IMR-90 (cell line): ENCODE data around the gene SPOCK3. TPM values are rescaled to one million over a fixed set of nuclear protein-coding genes. Genes with fewer than 3 reads are reported as not detected.

ENCODE experiments used
- ATAC-seq: fragments of 200-7000 bp; cut with Tn5 transposase; 2 replicates; pipeline ENCODE4 v1.9.1; 2020; ENCODE audit warnings: low read depth, mild to moderate bottlenecking, moderate library complexity
- BruUV-seq: library from RNA; stranded (reverse); fragments of 400-500 nt; replicated peaks from 2 replicates; lab custom pipeline; 2021; lab: Mats Ljungman, UMichigan
- CTCF ChIA-PET: fragments of 300-600 bp; formaldehyde crosslinking; extraction: SDS; loops from one replicate; lab custom pipeline; 2021; ENCODE audit warnings: antibody characterized with exemption; lab: Yijun Ruan, JAX
- POLR2A ChIA-PET: fragments of 300-600 bp; sonication (Branson Sonifier 250); formaldehyde crosslinking; loops from one replicate; lab custom pipeline; 2022; ENCODE audit warnings: antibody characterized with exemption; ENCODE audit not compliant: unreplicated experiment; lab: Charles Lee
- DNase-seq: peaks from one replicate; pipeline ENCODE4 v3.0.0; 2013
- H2AFZ ChIP-seq: replicated peaks from 2 replicates; pipeline ENCODE3; 2013; ENCODE audit warnings: low read length, mild to moderate bottlenecking; ENCODE audit not compliant: poor library complexity
- H2AK5ac ChIP-seq: 2 replicates; pipeline ENCODE4 v1.6.1; 2013; ENCODE audit warnings: low read depth, low read length, inconsistent platforms
- H2AK9ac ChIP-seq: replicated peaks from 2 replicates; pipeline ENCODE3; 2013; ENCODE audit warnings: mild to moderate bottlenecking, low read depth, low read length, moderate library complexity; ENCODE audit not compliant: poor library complexity
- H2BK120ac ChIP-seq: 2 replicates; pipeline ENCODE4 v1.6.1; 2013; ENCODE audit warnings: low read depth, low read length, inconsistent platforms
- H2BK15ac ChIP-seq: 3 replicates; pipeline ENCODE4 v1.6.1; 2013; ENCODE audit warnings: low read depth, low read length, inconsistent platforms
- H2BK20ac ChIP-seq: 2 replicates; pipeline ENCODE4 v1.6.1; 2013; ENCODE audit warnings: low read depth, mild to moderate bottlenecking, inconsistent platforms, low read length, moderate library complexity
- H2BK5ac ChIP-seq: 2 replicates; pipeline ENCODE4 v1.6.1; 2013; ENCODE audit warnings: mild to moderate bottlenecking, low read depth, low read length, inconsistent platforms; ENCODE audit not compliant: poor library complexity, severe bottlenecking
- H3K14ac ChIP-seq: replicated peaks from 2 replicates; pipeline ENCODE4 v1.6.1; 2013; ENCODE audit warnings: low read depth, low read length, inconsistent platforms
- H3K18ac ChIP-seq: 2 replicates; pipeline ENCODE4 v1.6.1; 2013; ENCODE audit warnings: low read depth, low read length, control low read depth
- H3K23ac ChIP-seq: 2 replicates; pipeline ENCODE4 v1.6.1; 2013; ENCODE audit warnings: low read depth, low read length, inconsistent platforms
- H3K27ac ChIP-seq: 2 replicates; pipeline ENCODE4 v1.5.1; 2013; ENCODE audit warnings: mild to moderate bottlenecking, control low read depth, low read length; ENCODE audit not compliant: insufficient read depth
- H3K27me3 ChIP-seq: 2 replicates; pipeline ENCODE4 v1.6.1; 2013; ENCODE audit warnings: low read length; ENCODE audit not compliant: control insufficient read depth, insufficient read depth
- H3K36me3 ChIP-seq: 2 replicates; pipeline ENCODE4 v1.6.1; 2013; ENCODE audit warnings: low read length, mixed read lengths; ENCODE audit not compliant: control insufficient read depth, insufficient read depth
- H3K4ac ChIP-seq: 2 replicates; pipeline ENCODE4 v1.6.1; 2013; ENCODE audit warnings: low read depth, low read length, inconsistent platforms
- H3K4me1 ChIP-seq: 2 replicates; pipeline ENCODE4 v1.6.1; 2013; ENCODE audit warnings: low read length, mixed read lengths; ENCODE audit not compliant: control insufficient read depth, insufficient read depth
- H3K4me2 ChIP-seq: 2 replicates; pipeline ENCODE4 v1.6.1; 2013; ENCODE audit warnings: low read depth, mild to moderate bottlenecking, control low read depth, low read length, moderate library complexity
- H3K4me3 ChIP-seq: 2 replicates; pipeline ENCODE4 v1.5.1; 2013; ENCODE audit warnings: low read depth, mild to moderate bottlenecking, control low read depth, low read length, moderate library complexity; ENCODE audit not compliant: insufficient read depth
- H3K56ac ChIP-seq: 2 replicates; pipeline ENCODE4 v1.6.1; 2013; ENCODE audit warnings: low read length, inconsistent platforms; ENCODE audit not compliant: insufficient read depth; ENCODE audit errors: extremely low read depth
- H3K79me1 ChIP-seq, 2 experiments: 2 replicates each; pipeline ENCODE4 v1.6.1; 2013; ENCODE audit warnings: low read length in 2 of 2, inconsistent platforms in 1 of 2, low read depth in 1 of 2
- H3K9ac ChIP-seq: 2 replicates; pipeline ENCODE4 v1.6.1; 2013; ENCODE audit warnings: low read depth, low read length, control low read depth
- H3K9me1 ChIP-seq: 2 replicates; pipeline ENCODE4 v1.6.1; 2013; ENCODE audit warnings: low read length, inconsistent platforms; ENCODE audit not compliant: insufficient read depth
- H3K9me3 ChIP-seq: 2 replicates; pipeline ENCODE4 v1.6.1; 2013; ENCODE audit warnings: low read length; ENCODE audit not compliant: control insufficient read depth, insufficient read depth
- H4K20me1 ChIP-seq: 2 replicates; pipeline ENCODE4 v1.6.1; 2013; ENCODE audit warnings: low read length, inconsistent platforms; ENCODE audit not compliant: insufficient read depth
- H4K5ac ChIP-seq: 2 replicates; pipeline ENCODE4 v1.6.1; 2013; ENCODE audit warnings: mild to moderate bottlenecking, low read depth, low read length, control low read depth
- H4K8ac ChIP-seq, 2 experiments: 2 replicates each; pipeline ENCODE4 v1.6.1; 2013; ENCODE audit warnings: low read depth in 2 of 2, low read length in 2 of 2, control low read depth in 1 of 2, inconsistent platforms in 1 of 2
- H4K91ac ChIP-seq: 2 replicates; pipeline ENCODE4 v1.6.1; 2013; ENCODE audit warnings: low read depth, low read length, inconsistent platforms; ENCODE audit not compliant: insufficient read depth
- CEBPB ChIP-seq: IDR thresholded peaks from 2 replicates; pipeline ENCODE4 v1.6.1; 2012; ENCODE audit warnings: low read depth, low read length, improper control_type of control experiment
- FOS ChIP-seq: fragments of 150-350 bp; IDR thresholded peaks from 2 replicates; pipeline ENCODE4 v1.6.1; 2016; ENCODE audit warnings: low read depth, low read length
- MXI1 ChIP-seq: IDR thresholded peaks from 2 replicates; pipeline ENCODE4 v1.6.1; 2012; ENCODE audit warnings: low read depth, mild to moderate bottlenecking, low read length, moderate library complexity, borderline replicate concordance
- NFE2L2 ChIP-seq: fragments of 150-350 bp; IDR thresholded peaks from 2 replicates; pipeline ENCODE4 v1.6.1; 2016; ENCODE audit warnings: low read depth, mild to moderate bottlenecking, low read length
- RCOR1 ChIP-seq: IDR thresholded peaks from 2 replicates; pipeline ENCODE4 v1.6.1; 2012; ENCODE audit warnings: mild to moderate bottlenecking, low read length, improper control_type of control experiment; ENCODE audit not compliant: insufficient replicate concordance
- RFX5 ChIP-seq: IDR thresholded peaks from 2 replicates; pipeline ENCODE4 v1.8.0; 2012; ENCODE audit warnings: low read depth, mild to moderate bottlenecking, low read length, moderate library complexity
- SMC3 ChIP-seq: fragments of 150-350 bp; IDR thresholded peaks from 2 replicates; pipeline ENCODE4 v1.6.1; 2016; ENCODE audit warnings: low read depth, mild to moderate bottlenecking, antibody characterized with exemption, low read length, moderate library complexity
- WGBS, 2 experiments: methylation state at CpG; one replicate each; pipeline versions ENCODE4 v1.1.5 to v1.1.7; 2013; ENCODE audit warnings: missing lambda C conversion rate in 2 of 2; ENCODE audit not compliant: insufficient read length in 1 of 2; ENCODE audit errors: extremely low coverage in 2 of 2; 5-methylcytosine and 5-hydroxymethylcytosine counted together
- dilution Hi-C: fragments of 300-500 bp; cut with HindIII; formaldehyde crosslinking; loops from one replicate; pipeline ENCODE4 v1.14.3; 2018; ENCODE audit warnings: low sequenced_read_pairs; ENCODE audit not compliant: unreplicated experiment
- in situ Hi-C: fragments of 300-500 bp; cut with MboI; formaldehyde crosslinking; loops from 3 replicates; pipeline ENCODE4 v1.14.3; 2019; ENCODE audit warnings: low sequenced_read_pairs, inconsistent platforms, mixed read lengths
- intact Hi-C: fragments of 100-400 bp; cut with micrococcal nuclease; formaldehyde crosslinking; loops from 2 replicates; pipeline ENCODE4 v1.10.0; 2022
- polyA plus RNA-seq, 3 experiments: library from polyadenylated mRNA; depleted of rRNA; stranded (reverse); fragments of >200 nt; gene quantifications; 2 replicates each; pipeline ENCODE4 v1.2.3, GENCODE V29; 2012; ENCODE audit warnings: low replicate concordance in 1 of 3
- total RNA-seq: library from RNA; depleted of rRNA; stranded (reverse); fragments of >200 nt; gene quantifications from 2 replicates; pipeline ENCODE4 v1.2.3, GENCODE V29; 2012

The SPOCK3 gene
- total and polyA plus RNA-seq, 2 of the 4 experiments (the other 2 are of a cell fraction): not detected

DNA sequence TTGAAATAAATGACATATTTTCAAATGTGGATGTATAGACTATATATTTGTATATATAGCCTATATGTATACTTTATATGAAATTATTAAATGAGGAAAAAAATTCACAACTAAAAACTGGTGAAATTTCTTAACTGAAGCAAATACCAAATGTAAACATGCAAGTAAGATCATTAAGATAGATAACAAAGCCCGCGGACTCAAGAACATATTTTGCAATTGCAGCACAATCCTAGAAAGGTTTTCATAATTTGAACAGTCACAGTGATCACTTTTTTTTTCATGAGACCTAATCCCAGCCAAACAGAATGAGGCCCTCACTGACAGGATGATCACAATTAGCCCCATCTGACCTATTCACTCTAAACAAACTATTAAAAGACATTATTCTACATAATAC lies 123.2 kb downstream of the SPOCK3 start:
- DNase-seq: no peak
- Histone ChIP-seq H2BK15ac (no peak overlapping the region), H2BK20ac (no peak overlapping the region), H3K56ac (no peak overlapping the region), H3K27ac (no peak overlapping the region), H2AFZ (no peak overlapping the region), H3K14ac (no peak overlapping the region), H4K20me1 (no peaks in the 10 kb centered on the region), H2BK5ac (no peak overlapping the region), H4K5ac (no peak overlapping the region), H4K91ac (no peak overlapping the region), H3K9ac (no peak overlapping the region), H2AK5ac (no peak overlapping the region), H3K36me3 (no peaks in the 10 kb centered on the region), H3K79me1 (no peaks in the 10 kb centered on the region), H3K4ac (no peak overlapping the region), H3K9me1 (no peaks in the 10 kb centered on the region), H3K23ac (no peak overlapping the region), H3K4me2 (no peak overlapping the region), H2BK120ac (no peak overlapping the region), H4K8ac (no peak overlapping the region), H3K4me1 (no peaks in the 10 kb centered on the region), H3K27me3 (no peaks in the 10 kb centered on the region), H3K9me3 (no peaks in the 10 kb centered on the region; the same call in 1 of the 2 replicates), H3K4me3 (no peak overlapping the region), H3K18ac (no peak overlapping the region), H2AK9ac (no peak overlapping the region)
- intact Hi-C loops: no loop called here
- no peak for ATAC-seq
- in situ Hi-C loops: no loop called here
- TF ChIP-seq RCOR1 (no peak), CEBPB (no peak), NFE2L2 (no peak), SMC3 (no peak), FOS (no peak), RFX5 (no peak), MXI1 (no peak)
- 80% methylated on average over 1 of the region's 2 CpGs; no CpG with 5 or more reads in 1 of the 2 experiments for WGBS, 2 experiments
- no TSS peak for BruUV-seq
- dilution Hi-C loops: no loop called here
- ChIA-PET CTCF (interaction anchor here (0.6 kb wide), 1 partner anchor 458 kb away, joined by 3 read pairs; no protein-coding TSS in a partner anchor), POLR2A (no interaction called here)
